ENCODE measurements around the gene ADAMTS2.

ADAMTS2 gene

GRCh38 chr5:179316982-179317381, 28.3 kb downstream of the ADAMTS2 start:
- no peak for DNase-seq (ENCODE audit: extremely low read depth, low read depth)
- no peak for TF ChIP-seq CTCF (IDR thresholded peaks at IDR 0.05; ENCODE audit: low read depth, low read length)

GRCh38 chr5:179316111-179316551, 29.1 kb downstream of the ADAMTS2 start:
- TF ChIP-seq CTCF (IDR thresholded peaks at IDR 0.05; ENCODE audit: low read depth, low read length) = no peak
- no peak for DNase-seq (ENCODE audit: extremely low read depth, low read depth)

GRCh38 chr5:179315356-179315890, 29.8 kb downstream of the ADAMTS2 start:
- DNase-seq (ENCODE audit: extremely low read depth, low read depth) = no peak
- TF ChIP-seq CTCF (IDR thresholded peaks at IDR 0.05; ENCODE audit: low read depth, low read length) = no peak

- no peak for TF ChIP-seq CTCF (IDR thresholded peaks at IDR 0.05; ENCODE audit: low read depth, low read length)
- DNase-seq (ENCODE audit: extremely low read depth, low read depth) = no peak
Measured at GRCh38 chr5:179314606-179315355, 30.5 kb downstream of the ADAMTS2 start.

GRCh38 chr5:179313849-179314521, 31.3 kb downstream of the ADAMTS2 start:
- peak; percentile 94 for DNase-seq (ENCODE audit: extremely low read depth, low read depth)

GRCh38 chr5:179312557-179313235, 32.6 kb downstream of the ADAMTS2 start:
- TF ChIP-seq CTCF (IDR thresholded peaks at IDR 0.05; ENCODE audit: low read depth, low read length) = no peak
- no peak for DNase-seq (ENCODE audit: extremely low read depth, low read depth)

More at GRCh38 chr5:179313849-179314521, 31.3 kb downstream of the ADAMTS2 start:
- no peak for TF ChIP-seq CTCF (IDR thresholded peaks at IDR 0.05; ENCODE audit: low read depth, low read length)
